PC-3 (cell line): ENCODE measurements around the gene TYROBP. TPM values are rescaled to one million over a fixed set of nuclear protein-coding genes. Genes with fewer than 3 reads are reported as not detected.
A peak's percentile ranks its signal among the peaks of the same experiment; 100 is the strongest.

ENCODE experiments used
- ATAC-seq: fragments of 200-7000 bp; cut with Tn5 transposase; 2 replicates; pipeline ENCODE4 v1.9.1; 2020; ENCODE audit warnings: mild to moderate bottlenecking, moderate library complexity
- BruUV-seq: library from RNA; stranded (reverse); fragments of 400-500 nt; replicated peaks from 2 replicates; lab custom pipeline; 2021; lab: Mats Ljungman, UMichigan
- CTCF ChIA-PET: fragments of 300-600 bp; sonication (Branson Sonifier 250); formaldehyde crosslinking; loops from one replicate; lab custom pipeline; 2022; ENCODE audit warnings: antibody characterized with exemption; lab: Charles Lee
- POLR2A ChIA-PET: fragments of 300-600 bp; sonication (Branson Sonifier 250); formaldehyde crosslinking; loops from one replicate; lab custom pipeline; 2022; ENCODE audit warnings: antibody characterized with exemption; ENCODE audit not compliant: unreplicated experiment; lab: Charles Lee
- DNase-seq: peaks from one replicate; pipeline ENCODE4 v3.0.0-alpha.2; 2015
- H2AFZ ChIP-seq: fragments of 300-600 bp; sonication (generic); 2 replicates; pipeline ENCODE4 v1.6.0; 2016; ENCODE audit warnings: antibody characterized with exemption, low read length
- H3F3A ChIP-seq: fragments of 300-600 bp; sonication (generic); one replicate; pipeline ENCODE4 v1.6.0; 2017; ENCODE audit warnings: antibody characterized with exemption, low read length, control low read depth, mild to moderate bottlenecking; ENCODE audit not compliant: unreplicated experiment
- H3K27ac ChIP-seq: fragments of 300-600 bp; sonication (generic); 2 replicates; pipeline ENCODE4 v1.5.1; 2016; ENCODE audit warnings: mild to moderate bottlenecking, low read length
- H3K27me3 ChIP-seq: fragments of 300-600 bp; sonication (generic); 2 replicates; pipeline ENCODE4 v1.6.1; 2016; ENCODE audit warnings: low read length, mixed read lengths
- H3K36me3 ChIP-seq: fragments of 300-600 bp; sonication (generic); 2 replicates; pipeline ENCODE4 v1.6.1; 2016; ENCODE audit warnings: low read depth, mixed run types, low read length, mixed read lengths
- H3K4me1 ChIP-seq: fragments of 300-600 bp; sonication (generic); 2 replicates; pipeline ENCODE4 v1.5.1; 2016; ENCODE audit warnings: low read length; ENCODE audit not compliant: insufficient read depth
- H3K4me2 ChIP-seq: fragments of 300-600 bp; sonication (generic); 2 replicates; pipeline ENCODE4 v1.6.0; 2016; ENCODE audit warnings: low read length
- H3K4me3 ChIP-seq: fragments of 300-600 bp; sonication (generic); 2 replicates; pipeline ENCODE4 v1.5.1; 2016; ENCODE audit warnings: mild to moderate bottlenecking, low read length, mixed read lengths
- H3K79me2 ChIP-seq: fragments of 300-600 bp; sonication (generic); 2 replicates; pipeline ENCODE4 v1.6.1; 2017; ENCODE audit warnings: low read length, mixed read lengths
- H3K9ac ChIP-seq: fragments of 300-600 bp; sonication (generic); 2 replicates; pipeline ENCODE4 v1.6.0; 2016; ENCODE audit warnings: mild to moderate bottlenecking, low read length
- H3K9me2 ChIP-seq: fragments of 300-600 bp; sonication (generic); replicated peaks from 2 replicates; pipeline ENCODE4 v1.6.1; 2016; ENCODE audit warnings: mixed run types, low read length, mixed read lengths
- H3K9me3 ChIP-seq: fragments of 300-600 bp; sonication (generic); 2 replicates; pipeline ENCODE4 v1.6.1; 2016; ENCODE audit warnings: low read length, mixed read lengths
- H4K20me1 ChIP-seq: fragments of 300-600 bp; sonication (generic); 2 replicates; pipeline ENCODE4 v1.6.1; 2016; ENCODE audit warnings: low read length, mixed read lengths
- EZH2 ChIP-seq: fragments of 300-600 bp; sonication (generic); IDR thresholded peaks from one replicate; pipeline ENCODE4 v1.6.1; 2017; ENCODE audit warnings: antibody characterized with exemption, mild to moderate bottlenecking, low read length; ENCODE audit not compliant: unreplicated experiment
- EZH2phosphoT487 ChIP-seq: fragments of 300-600 bp; sonication (generic); IDR thresholded peaks from 2 replicates; pipeline ENCODE4 v1.6.1; 2018; ENCODE audit warnings: mild to moderate bottlenecking, antibody characterized with exemption, low read length, borderline replicate concordance
- intact Hi-C: fragments of 100-400 bp; cut with micrococcal nuclease; formaldehyde crosslinking; loops from 2 replicates; pipeline ENCODE4 v1.9.0; 2023
- total RNA-seq: library from RNA; depleted of rRNA; stranded (reverse); fragments of >200 nt; gene quantifications from 2 replicates; pipeline ENCODE4 v1.2.3, GENCODE V29; 2014
- TF ChIP-seq, protein P1 (sequence below): fragments of 300-600 bp; sonication (generic); conservative IDR thresholded peaks from 2 replicates; pipeline ENCODE4 v1.5.1; 2017; ENCODE audit warnings: antibody characterized with exemption, low read depth, mild to moderate bottlenecking, low read length

The TYROBP gene
- total RNA-seq, 1 experiment from 2014 or later: not detected

DNA sequence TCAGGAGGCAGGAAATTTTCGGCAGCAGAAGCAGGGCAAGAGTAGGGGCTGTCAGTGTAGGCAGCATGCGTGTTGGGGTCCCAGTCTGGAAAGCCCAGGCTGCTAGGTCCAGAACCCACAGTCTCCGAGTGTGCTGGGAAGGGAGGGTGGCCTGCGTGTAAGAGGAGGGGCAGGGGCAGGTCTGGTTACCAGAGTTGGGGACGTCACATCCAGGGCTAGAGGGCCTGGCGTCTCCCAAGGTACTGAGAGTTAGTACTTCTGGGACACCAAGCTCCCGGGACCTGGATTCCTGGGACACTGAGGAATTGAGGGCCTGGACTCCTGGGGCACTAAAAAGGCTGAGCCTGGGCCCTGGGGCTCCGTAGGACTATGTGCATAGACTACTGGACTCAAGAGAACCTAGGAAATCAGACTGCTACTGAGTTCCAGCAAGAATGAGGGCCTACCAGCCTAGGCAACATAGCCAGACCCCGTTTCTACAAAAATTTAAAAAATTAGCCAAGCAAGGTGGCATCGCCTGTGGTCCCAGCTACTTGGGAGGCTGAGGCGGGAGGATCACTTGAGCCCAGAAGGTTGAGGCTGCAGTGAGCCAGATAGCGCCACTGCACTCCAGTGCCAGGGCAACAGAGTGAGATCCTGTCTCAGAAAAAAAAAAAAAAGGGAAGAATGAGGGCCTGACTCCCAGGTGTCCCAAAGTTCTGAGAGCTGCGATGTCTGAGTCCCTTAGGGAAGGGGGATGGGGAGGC is 10.2 kb downstream of the TYROBP start:
- Histone ChIP-seq H3K4me1 (peaks cover 7% of the 10 kb centered on the region; the same call in 1 of the 2 replicates), H2AFZ (no peak overlapping the region), H3K4me2 (peak overlapping the region; percentile 91), H4K20me1 (no peaks in the 10 kb centered on the region), H3K9me2 (no peaks in the 10 kb centered on the region), H3K9me3 (no peaks in the 10 kb centered on the region), H3K79me2 (peaks cover 19% of the 10 kb centered on the region), H3K9ac (no peak overlapping the region), H3F3A (no peaks in the 10 kb centered on the region), H3K36me3 (no peaks in the 10 kb centered on the region), H3K27me3 (no peaks in the 10 kb centered on the region), H3K4me3 (peak overlapping the region; percentile 95), H3K27ac (no peak overlapping the region)
- ATAC-seq (no peak), DNase-seq (no peak)
- CTCF ChIA-PET: no interaction called here
- no peak for TF ChIP-seq EZH2
- TF ChIP-seq EZH2phosphoT487: no peak
- TF ChIP-seq, protein P1, sequence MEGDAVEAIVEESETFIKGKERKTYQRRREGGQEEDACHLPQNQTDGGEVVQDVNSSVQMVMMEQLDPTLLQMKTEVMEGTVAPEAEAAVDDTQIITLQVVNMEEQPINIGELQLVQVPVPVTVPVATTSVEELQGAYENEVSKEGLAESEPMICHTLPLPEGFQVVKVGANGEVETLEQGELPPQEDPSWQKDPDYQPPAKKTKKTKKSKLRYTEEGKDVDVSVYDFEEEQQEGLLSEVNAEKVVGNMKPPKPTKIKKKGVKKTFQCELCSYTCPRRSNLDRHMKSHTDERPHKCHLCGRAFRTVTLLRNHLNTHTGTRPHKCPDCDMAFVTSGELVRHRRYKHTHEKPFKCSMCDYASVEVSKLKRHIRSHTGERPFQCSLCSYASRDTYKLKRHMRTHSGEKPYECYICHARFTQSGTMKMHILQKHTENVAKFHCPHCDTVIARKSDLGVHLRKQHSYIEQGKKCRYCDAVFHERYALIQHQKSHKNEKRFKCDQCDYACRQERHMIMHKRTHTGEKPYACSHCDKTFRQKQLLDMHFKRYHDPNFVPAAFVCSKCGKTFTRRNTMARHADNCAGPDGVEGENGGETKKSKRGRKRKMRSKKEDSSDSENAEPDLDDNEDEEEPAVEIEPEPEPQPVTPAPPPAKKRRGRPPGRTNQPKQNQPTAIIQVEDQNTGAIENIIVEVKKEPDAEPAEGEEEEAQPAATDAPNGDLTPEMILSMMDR: no peak
- no TSS peak for BruUV-seq
- POLR2A ChIA-PET: no interaction called here
- intact Hi-C loops: loop anchor here (2.0 kb wide), 1 partner anchor 33 kb away; no protein-coding TSS in a partner anchor

DNA sequence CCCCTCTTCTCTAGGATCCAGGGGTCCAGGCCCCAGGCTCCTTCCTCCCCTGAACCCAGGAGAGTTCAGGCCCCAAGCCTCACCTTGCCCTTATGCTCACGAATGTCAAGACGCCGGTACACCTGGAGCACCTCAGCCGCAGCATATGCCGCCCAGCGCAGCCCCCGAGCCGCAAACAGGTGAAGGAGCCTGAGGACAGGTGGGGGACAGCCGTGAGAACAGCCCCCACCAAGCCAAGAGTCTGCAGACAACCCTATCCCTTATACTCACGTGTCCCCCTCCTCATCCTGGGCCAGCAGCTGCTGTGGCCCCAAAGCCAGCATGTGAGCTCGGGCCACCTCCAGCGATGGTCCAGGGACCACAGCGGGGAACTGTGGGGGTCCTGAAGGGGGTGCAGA is 11.5 kb downstream of the TYROBP start:
- H4K20me1 ChIP-seq: no peaks in the 10 kb centered on the region
- no peak overlapping the region for H2AFZ ChIP-seq
- no peaks in the 10 kb centered on the region for H3K27me3 ChIP-seq
- ChIA-PET CTCF (no interaction called here), POLR2A (no interaction called here)
- TF ChIP-seq, protein P1: no peak
- TF ChIP-seq EZH2phosphoT487 (no peak), EZH2 (no peak)
- 0 out of 2 replicates have a peak, but pooled peaks cover 3% of the 10 kb centered on the region for H3K36me3 ChIP-seq
- H3K79me2 ChIP-seq: peaks cover 19% of the 10 kb centered on the region
- no TSS peak for BruUV-seq
- no peaks in the 10 kb centered on the region for H3K9me2 ChIP-seq
- no peak for DNase-seq
- intact Hi-C loops: no loop called here
- ATAC-seq: no peak
- H3K9me3 ChIP-seq: no peaks in the 10 kb centered on the region
- no peak overlapping the region for H3K27ac ChIP-seq
- no peak overlapping the region for H3K9ac ChIP-seq
- no peak overlapping the region for H3K4me2 ChIP-seq
- H3F3A ChIP-seq: no peaks in the 10 kb centered on the region
- peaks cover 7% of the 10 kb centered on the region; the same call in 1 of the 2 replicates for H3K4me1 ChIP-seq
- no peak overlapping the region for H3K4me3 ChIP-seq
